ENCODE results near the gene WDR5.

DNA sequence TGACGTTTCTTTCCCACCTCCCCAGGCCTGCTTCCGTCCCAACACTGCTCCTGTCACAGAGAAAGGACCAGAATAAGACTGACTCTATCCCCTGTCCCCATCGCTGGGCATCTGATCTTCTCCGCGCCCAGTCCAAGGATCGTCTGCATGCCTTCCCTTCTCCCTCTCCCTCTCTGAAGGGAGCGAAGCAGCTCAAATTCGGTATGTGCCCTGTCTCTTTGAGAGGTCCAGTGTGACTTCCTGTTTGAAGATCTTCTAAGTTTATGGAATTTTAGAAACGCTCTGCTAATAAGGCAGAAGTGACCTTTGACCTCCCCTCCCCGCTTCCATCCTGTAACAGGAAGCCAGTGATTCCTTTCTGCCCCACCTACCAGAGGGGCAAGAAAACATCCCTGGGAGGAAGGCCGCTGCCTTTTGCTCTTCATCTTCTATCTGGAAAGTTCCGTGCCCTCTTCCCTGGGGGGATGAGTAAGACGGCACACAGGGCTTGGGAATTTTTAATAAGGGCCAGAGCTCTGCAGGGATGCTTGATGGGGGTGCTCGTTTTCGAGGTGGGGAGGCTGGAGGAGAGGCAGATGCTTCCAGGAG is 69.2 kb downstream of the WDR5 start:
- TF ChIP-seq, protein P1, sequence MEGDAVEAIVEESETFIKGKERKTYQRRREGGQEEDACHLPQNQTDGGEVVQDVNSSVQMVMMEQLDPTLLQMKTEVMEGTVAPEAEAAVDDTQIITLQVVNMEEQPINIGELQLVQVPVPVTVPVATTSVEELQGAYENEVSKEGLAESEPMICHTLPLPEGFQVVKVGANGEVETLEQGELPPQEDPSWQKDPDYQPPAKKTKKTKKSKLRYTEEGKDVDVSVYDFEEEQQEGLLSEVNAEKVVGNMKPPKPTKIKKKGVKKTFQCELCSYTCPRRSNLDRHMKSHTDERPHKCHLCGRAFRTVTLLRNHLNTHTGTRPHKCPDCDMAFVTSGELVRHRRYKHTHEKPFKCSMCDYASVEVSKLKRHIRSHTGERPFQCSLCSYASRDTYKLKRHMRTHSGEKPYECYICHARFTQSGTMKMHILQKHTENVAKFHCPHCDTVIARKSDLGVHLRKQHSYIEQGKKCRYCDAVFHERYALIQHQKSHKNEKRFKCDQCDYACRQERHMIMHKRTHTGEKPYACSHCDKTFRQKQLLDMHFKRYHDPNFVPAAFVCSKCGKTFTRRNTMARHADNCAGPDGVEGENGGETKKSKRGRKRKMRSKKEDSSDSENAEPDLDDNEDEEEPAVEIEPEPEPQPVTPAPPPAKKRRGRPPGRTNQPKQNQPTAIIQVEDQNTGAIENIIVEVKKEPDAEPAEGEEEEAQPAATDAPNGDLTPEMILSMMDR (IDR thresholded peaks at IDR 0.05): no peak
- TF ChIP-seq POLR2A (IDR thresholded peaks at IDR 0.05): no peak

Data from esophagus squamous epithelium (tissue), 4 donors.